Measurements from ENCODE around the gene DPH6. TPM values are rescaled to one million over a fixed set of nuclear protein-coding genes. Genes with fewer than 3 reads are reported as not detected.
A peak's percentile ranks its signal among the peaks of the same experiment; 100 is the strongest.

The DPH6 gene
- total RNA-seq, 2 experiments from 2014 or later: 9.4 to 11.9 TPM

DNA sequence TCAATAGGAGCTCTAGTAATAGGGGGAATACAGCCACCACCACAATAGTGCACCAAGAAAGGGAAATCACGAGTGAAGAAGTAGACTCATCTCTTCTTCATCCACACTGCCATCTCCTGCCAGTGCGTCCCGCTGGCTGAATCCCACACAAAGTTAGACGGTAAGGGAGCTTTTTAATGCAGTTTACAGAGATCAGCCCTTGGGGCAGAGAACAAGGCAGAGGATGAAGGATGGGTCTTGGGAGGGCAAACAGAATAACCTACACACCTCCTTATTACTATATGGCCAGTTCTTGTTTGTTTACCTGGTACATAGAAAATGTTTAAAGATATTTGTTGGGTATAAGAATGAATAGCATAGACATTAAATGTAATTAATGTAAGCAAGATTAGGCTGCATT, 11.0 kb upstream of the DPH6 start:
- no peaks in the 10 kb centered on the region for H3K9me3 Mint-ChIP-seq (ENCODE audit: low read depth)
- H3K27ac Mint-ChIP-seq: no peak overlapping the region
- DNase-seq: no peak
- H3K4me3 Mint-ChIP-seq: no peak overlapping the region
- H3K4me1 Mint-ChIP-seq: no peaks in the 10 kb centered on the region
- CTCF ChIA-PET: no interaction called here
- no peaks in the 10 kb centered on the region for H3K36me3 Mint-ChIP-seq
- no peak for ATAC-seq
- no peaks in the 10 kb centered on the region for H3K27me3 Mint-ChIP-seq

DNA sequence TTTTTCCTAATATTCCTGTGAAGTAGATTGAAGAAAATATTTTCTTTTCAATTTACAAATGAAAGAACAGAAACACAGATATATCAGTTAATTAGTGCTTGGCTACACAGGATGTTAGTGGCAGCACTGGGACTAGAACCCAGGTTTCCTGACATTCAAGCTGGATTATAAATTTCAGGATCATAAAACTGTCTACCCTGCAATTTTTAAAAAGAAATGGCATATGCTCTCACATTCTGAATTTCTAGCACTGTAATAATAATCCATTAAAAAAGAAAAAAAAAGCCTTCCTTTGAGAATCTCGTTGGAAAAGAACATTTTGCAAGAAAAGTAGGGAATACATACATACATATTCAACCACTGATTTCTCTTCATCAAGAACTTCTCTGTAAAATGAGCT, 9.3 kb upstream of the DPH6 start:
- CTCF ChIA-PET: interaction anchor here (1.1 kb wide), 1 partner anchor 10 kb away, joined by 3 read pairs; no protein-coding TSS in a partner anchor
- H3K4me1 Mint-ChIP-seq: no peaks in the 10 kb centered on the region
- H3K27me3 Mint-ChIP-seq: no peaks in the 10 kb centered on the region
- no peaks in the 10 kb centered on the region for H3K9me3 Mint-ChIP-seq (ENCODE audit: low read depth)
- ATAC-seq (no peak), DNase-seq (no peak)
- H3K27ac Mint-ChIP-seq: no peak overlapping the region
- H3K4me3 Mint-ChIP-seq: no peak overlapping the region
- no peaks in the 10 kb centered on the region for H3K36me3 Mint-ChIP-seq

GRCh38 chr15:35550957-35551356, 5.0 kb upstream of the DPH6 start:
- CTCF ChIA-PET: no interaction called here
- Mint-ChIP-seq H3K27me3 (no peaks in the 10 kb centered on the region), H3K9me3 (ENCODE audit: low read depth) (no peaks in the 10 kb centered on the region), H3K4me1 (peaks cover 6% of the 10 kb centered on the region), H3K4me3 (no peak overlapping the region), H3K36me3 (no peaks in the 10 kb centered on the region), H3K27ac (no peak overlapping the region)
- no peak for DNase-seq
- ATAC-seq: no peak

- no peak overlapping the region for H3K4me3 Mint-ChIP-seq
- DNase-seq (no peak), ATAC-seq (no peak)
- H3K9me3 Mint-ChIP-seq (ENCODE audit: low read depth): no peaks in the 10 kb centered on the region
- H3K4me1 Mint-ChIP-seq: peaks cover 15% of the 10 kb centered on the region
- no peaks in the 10 kb centered on the region for H3K36me3 Mint-ChIP-seq
- H3K27ac Mint-ChIP-seq: no peak overlapping the region
- CTCF ChIA-PET: no interaction called here
- no peaks in the 10 kb centered on the region for H3K27me3 Mint-ChIP-seq
Observed at GRCh38 chr15:35549567-35549966, 3.6 kb upstream of the DPH6 start.

DNA sequence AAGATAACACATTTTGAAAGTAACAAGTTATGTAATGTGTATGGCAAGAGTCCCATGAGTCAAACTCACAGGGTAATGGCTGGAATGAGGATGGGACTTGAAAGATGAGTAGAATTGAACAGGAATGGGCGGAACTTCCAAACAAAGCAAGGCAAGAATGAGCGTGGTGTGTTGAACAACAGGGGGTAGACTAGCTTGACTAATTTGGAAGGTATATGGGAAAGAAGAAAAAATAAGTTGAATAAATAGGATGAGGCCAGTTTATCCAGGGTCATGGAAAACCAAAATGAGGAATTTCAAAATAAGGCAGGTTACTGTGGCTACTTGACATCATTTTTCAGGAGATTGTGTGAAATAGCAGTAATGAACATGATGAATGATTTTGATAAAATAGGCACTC, 2.5 kb upstream of the DPH6 start:
- no peaks in the 10 kb centered on the region for H3K27me3 Mint-ChIP-seq
- no peak overlapping the region for H3K27ac Mint-ChIP-seq
- H3K36me3 Mint-ChIP-seq: no peaks in the 10 kb centered on the region
- ATAC-seq (no peak), DNase-seq (no peak)
- CTCF ChIA-PET: no interaction called here
- peaks cover 15% of the 10 kb centered on the region for H3K4me1 Mint-ChIP-seq
- no peaks in the 10 kb centered on the region for H3K9me3 Mint-ChIP-seq (ENCODE audit: low read depth)
- no peak overlapping the region for H3K4me3 Mint-ChIP-seq

DNA sequence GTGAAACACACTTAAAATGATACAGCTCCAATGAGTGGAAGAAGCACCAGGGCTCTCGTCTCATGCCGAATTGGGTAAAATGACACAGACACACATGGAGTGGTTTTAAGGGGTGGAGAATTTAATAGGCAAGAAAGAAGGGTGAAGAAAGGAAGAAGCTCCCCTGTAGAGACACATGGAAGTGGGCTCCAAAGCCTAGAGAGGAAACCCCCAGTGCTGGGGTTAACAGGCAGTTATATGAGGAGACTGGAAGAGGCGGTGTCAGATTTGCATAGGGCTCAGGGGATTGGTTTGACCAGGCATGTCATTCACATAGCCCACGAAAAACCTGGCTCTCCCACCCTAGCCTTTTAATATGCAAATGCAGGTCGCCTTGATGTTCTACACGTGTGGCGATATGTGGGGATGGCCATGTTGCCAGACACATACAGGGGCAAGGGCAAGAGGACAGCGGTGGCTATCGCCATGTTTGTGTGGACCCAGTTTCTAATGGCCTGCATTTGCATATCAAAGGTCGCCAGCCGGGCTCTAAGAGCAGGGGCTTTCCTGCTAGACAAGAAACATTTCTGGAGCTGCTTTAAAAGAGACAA, 1.9 kb upstream of the DPH6 start:
- Mint-ChIP-seq H3K27me3 (no peaks in the 10 kb centered on the region), H3K36me3 (no peaks in the 10 kb centered on the region), H3K27ac (no peak overlapping the region), H3K4me1 (peaks cover 15% of the 10 kb centered on the region), H3K9me3 (ENCODE audit: low read depth) (no peaks in the 10 kb centered on the region), H3K4me3 (no peak overlapping the region)
- CTCF ChIA-PET: no interaction called here
- ATAC-seq: no peak
- no peak for DNase-seq

DNA sequence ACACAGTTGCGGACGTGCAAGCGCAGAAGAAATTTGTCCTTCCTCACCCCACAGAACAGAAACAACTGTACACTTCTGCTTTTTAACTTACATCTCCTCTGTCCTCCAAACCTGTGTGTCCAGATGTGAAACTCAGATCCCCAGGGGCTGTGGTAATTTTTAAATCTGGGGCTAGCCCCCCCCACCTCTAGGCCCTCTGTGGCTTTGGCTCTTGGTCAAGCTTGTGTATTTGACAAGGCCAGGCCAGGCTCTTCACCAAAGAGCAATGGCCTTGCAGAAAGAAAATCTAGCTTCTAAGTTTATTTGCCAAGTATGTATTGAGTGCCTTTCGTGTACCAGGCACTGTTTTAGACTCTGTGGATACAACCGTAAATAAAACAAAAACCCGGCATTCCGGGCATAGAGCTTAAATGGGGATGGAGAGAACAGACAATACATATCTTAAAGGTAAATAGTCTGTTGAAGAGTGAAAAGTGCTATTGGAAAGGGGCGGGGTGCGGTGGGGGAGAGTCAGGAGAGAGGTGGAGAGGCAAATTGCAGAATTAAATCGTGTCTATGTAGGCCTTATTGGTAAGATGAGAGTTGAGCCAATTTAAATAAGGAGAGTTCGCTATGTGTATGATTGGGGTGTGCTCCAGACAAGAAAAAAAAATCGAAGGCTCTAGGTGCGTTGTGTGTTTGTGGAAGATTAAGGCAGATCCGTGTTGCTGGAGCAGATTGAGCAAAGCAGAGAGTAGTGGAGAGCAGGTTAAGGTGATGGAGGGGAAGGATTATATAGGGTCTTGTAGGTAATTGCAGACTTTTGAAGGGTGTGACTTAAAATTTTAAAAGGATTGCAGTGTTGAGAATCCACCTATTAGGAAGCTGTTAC, 781 bp upstream of the DPH6 start:
- H3K4me3 Mint-ChIP-seq: peak overlapping the region; percentile 78
- CTCF ChIA-PET: no interaction called here
- no peak for DNase-seq
- peak overlapping the region; percentile 87 for H3K27ac Mint-ChIP-seq
- H3K36me3 Mint-ChIP-seq: no peaks in the 10 kb centered on the region
- H3K27me3 Mint-ChIP-seq: no peaks in the 10 kb centered on the region
- peaks cover 15% of the 10 kb centered on the region for H3K4me1 Mint-ChIP-seq
- no peaks in the 10 kb centered on the region for H3K9me3 Mint-ChIP-seq (ENCODE audit: low read depth)
- ATAC-seq: no peak

DNA sequence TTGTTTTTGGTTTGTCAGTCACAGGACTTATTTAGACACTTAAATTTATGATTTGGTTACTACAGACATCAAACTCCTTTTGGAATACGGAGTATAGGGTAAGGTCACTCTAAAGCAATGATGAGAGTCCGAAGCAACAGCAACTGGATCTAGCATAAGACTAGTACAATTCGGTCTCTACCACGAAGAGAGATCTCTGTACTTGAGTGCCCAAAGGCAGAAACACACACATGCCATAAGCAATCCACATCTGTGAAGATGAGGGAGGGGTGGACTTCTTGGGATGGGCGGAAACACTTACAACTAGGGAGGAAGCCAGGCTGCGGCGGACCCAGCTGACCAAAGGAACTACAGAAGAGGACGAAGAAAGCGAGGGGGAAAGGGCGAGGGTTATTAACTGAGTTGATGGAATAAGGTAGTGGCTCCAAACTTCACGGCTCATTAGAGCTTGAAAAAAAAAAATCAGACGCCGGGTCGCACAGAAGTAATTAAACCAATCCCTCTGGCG, 595 bp downstream of the DPH6 start:
- peak overlapping the region; percentile 78 for H3K4me3 Mint-ChIP-seq
- H3K9me3 Mint-ChIP-seq (ENCODE audit: low read depth): no peaks in the 10 kb centered on the region
- CTCF ChIA-PET: interaction anchor here (1.0 kb wide), 1 partner anchor 10 kb away, joined by 3 read pairs; no protein-coding TSS in a partner anchor
- DNase-seq (peak; percentile 43), ATAC-seq (peak; percentile 7)
- no peaks in the 10 kb centered on the region for H3K36me3 Mint-ChIP-seq
- H3K4me1 Mint-ChIP-seq: peaks cover 15% of the 10 kb centered on the region
- peak overlapping the region; percentile 87 for H3K27ac Mint-ChIP-seq
- no peaks in the 10 kb centered on the region for H3K27me3 Mint-ChIP-seq

DNA sequence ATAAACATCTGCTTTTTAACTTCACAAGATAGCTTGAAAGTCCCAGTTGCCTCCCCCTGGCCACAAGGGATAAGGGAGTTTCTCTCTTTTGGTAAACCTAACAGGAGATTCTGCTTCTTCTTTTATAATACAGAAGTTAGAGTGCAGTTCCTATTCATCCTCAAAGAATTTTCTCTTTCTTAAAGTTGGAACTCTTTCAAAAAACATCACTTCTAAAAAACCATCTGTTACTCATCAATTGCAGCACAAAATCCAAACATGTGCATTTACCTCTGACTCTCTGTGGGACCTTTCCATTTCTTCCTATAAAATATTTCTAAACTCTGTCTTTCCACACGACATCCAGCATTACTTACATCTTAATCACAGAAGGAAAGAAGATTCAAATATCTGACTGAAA, 5.1 kb downstream of the DPH6 start:
- CTCF ChIA-PET: no interaction called here
- Mint-ChIP-seq H3K4me1 (peaks cover 10% of the 10 kb centered on the region), H3K36me3 (peaks cover 3% of the 10 kb centered on the region), H3K27me3 (no peaks in the 10 kb centered on the region), H3K4me3 (no peak overlapping the region), H3K27ac (no peak overlapping the region), H3K9me3 (ENCODE audit: low read depth) (no peaks in the 10 kb centered on the region)
- ATAC-seq (no peak), DNase-seq (no peak)

DNA sequence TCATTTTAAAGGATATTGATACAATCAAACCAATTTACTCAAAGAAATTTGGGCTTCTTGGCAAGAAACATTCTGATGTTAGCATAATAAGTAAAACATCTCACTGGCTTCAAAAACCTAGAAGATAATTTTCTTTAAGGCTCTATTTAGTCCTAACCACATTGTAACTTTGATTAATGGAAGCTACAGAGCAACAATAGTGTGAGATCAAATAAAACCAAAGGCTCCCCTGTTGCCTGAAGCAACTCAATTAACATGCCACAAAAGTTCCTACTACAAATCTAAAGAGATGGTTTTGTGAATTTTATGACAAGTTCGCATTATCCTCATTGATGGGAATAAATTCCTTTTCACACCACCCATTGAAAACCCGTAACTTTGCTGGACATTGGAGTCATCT, 5.9 kb downstream of the DPH6 start:
- H3K27ac Mint-ChIP-seq: no peak overlapping the region
- CTCF ChIA-PET: no interaction called here
- H3K9me3 Mint-ChIP-seq (ENCODE audit: low read depth): no peaks in the 10 kb centered on the region
- H3K36me3 Mint-ChIP-seq: peaks cover 3% of the 10 kb centered on the region
- H3K4me1 Mint-ChIP-seq: peaks cover 5% of the 10 kb centered on the region
- no peak for ATAC-seq
- no peaks in the 10 kb centered on the region for H3K27me3 Mint-ChIP-seq
- no peak overlapping the region for H3K4me3 Mint-ChIP-seq
- DNase-seq: no peak

GRCh38 chr15:35535365-35535916, 10.5 kb downstream of the DPH6 start:
- H3K4me1 Mint-ChIP-seq: no peaks in the 10 kb centered on the region
- H3K27me3 Mint-ChIP-seq: no peaks in the 10 kb centered on the region
- CTCF ChIA-PET: no interaction called here
- DNase-seq (no peak), ATAC-seq (no peak)
- H3K9me3 Mint-ChIP-seq (ENCODE audit: low read depth): no peaks in the 10 kb centered on the region
- H3K27ac Mint-ChIP-seq: no peak overlapping the region
- H3K36me3 Mint-ChIP-seq: peaks cover 6% of the 10 kb centered on the region
- H3K4me3 Mint-ChIP-seq: no peak overlapping the region

- Mint-ChIP-seq H3K4me3 (no peak overlapping the region), H3K9me3 (ENCODE audit: low read depth) (peaks cover 6% of the 10 kb centered on the region), H3K4me1 (no peaks in the 10 kb centered on the region), H3K27me3 (no peaks in the 10 kb centered on the region), H3K27ac (no peak overlapping the region), H3K36me3 (peaks cover 17% of the 10 kb centered on the region)
- DNase-seq: no peak
- CTCF ChIA-PET: no interaction called here
- no peak for ATAC-seq
Observed at GRCh38 chr15:35533130-35534110, 12.5 kb downstream of the DPH6 start.

GRCh38 chr15:35530698-35531097, 15.3 kb downstream of the DPH6 start:
- Mint-ChIP-seq H3K4me1 (no peaks in the 10 kb centered on the region), H3K36me3 (peaks cover 19% of the 10 kb centered on the region), H3K27ac (no peak overlapping the region), H3K27me3 (no peaks in the 10 kb centered on the region), H3K4me3 (no peak overlapping the region), H3K9me3 (ENCODE audit: low read depth) (peaks cover 6% of the 10 kb centered on the region)
- no peak for DNase-seq
- CTCF ChIA-PET: no interaction called here
- ATAC-seq: no peak
